Natural killer cell treated with Interleukin-12 subunit alpha and Interleukin-12 subunit beta and Interleukin-15 and Interleukin-18, amount 100 ng/mL, for 72 hours (primary cell): ENCODE data around the gene PUS3. TPM values are rescaled to one million over a fixed set of nuclear protein-coding genes. Genes with fewer than 3 reads are reported as not detected.
A peak's percentile ranks its signal among the peaks of the same experiment; 100 is the strongest.

Experiments used
- ATAC-seq, 2 donors: fragments of 150-1000 bp; cut with Tn5 transposase in 1 of 2; sonication (Bioruptor Pico), chemical (Tn5 transposase) in 1 of 2; 2 replicates each; pipeline ENCODE4 v1.10.0; 2021
- DNase-seq: peaks from one replicate; pipeline ENCODE4 v3.0.0; 2022; ENCODE audit warnings: low spot score
- H3K27ac Mint-ChIP-seq, 2 donors: 1 replicate in 1 of 2; 2 replicates in 1 of 2; pipeline ENCODE4 v1.8.0; 2022; ENCODE audit warnings: mixed read lengths in 2 of 2, mild to moderate bottlenecking in 1 of 2, moderate library complexity in 1 of 2
- H3K27me3 Mint-ChIP-seq, 2 donors: 1 replicate in 1 of 2; 2 replicates in 1 of 2; pipeline ENCODE4 v1.8.0; 2022; ENCODE audit warnings: mixed read lengths in 2 of 2
- H3K36me3 Mint-ChIP-seq: one replicate; pipeline ENCODE4 v1.8.0; 2022; ENCODE audit warnings: mixed read lengths
- H3K4me1 Mint-ChIP-seq, 2 donors: 1 replicate in 1 of 2; 2 replicates in 1 of 2; pipeline ENCODE4 v1.8.0; 2022; ENCODE audit warnings: low read depth in 2 of 2, mixed read lengths in 2 of 2, mild to moderate bottlenecking in 1 of 2
- H3K4me3 Mint-ChIP-seq: one replicate; pipeline ENCODE4 v1.8.0; 2022; ENCODE audit warnings: mixed read lengths
- H3K9me3 Mint-ChIP-seq: 2 replicates; pipeline ENCODE4 v1.8.0; 2022; ENCODE audit warnings: mixed read lengths
- total RNA-seq, 2 donors: library from RNA; stranded (reverse); gene quantifications; one replicate each; pipeline ENCODE4 v1.2.3, GENCODE V29; 2022

Gene PUS3
- total RNA-seq, 2 donors from 2014 or later: 11.6 to 12.9 TPM

DNA sequence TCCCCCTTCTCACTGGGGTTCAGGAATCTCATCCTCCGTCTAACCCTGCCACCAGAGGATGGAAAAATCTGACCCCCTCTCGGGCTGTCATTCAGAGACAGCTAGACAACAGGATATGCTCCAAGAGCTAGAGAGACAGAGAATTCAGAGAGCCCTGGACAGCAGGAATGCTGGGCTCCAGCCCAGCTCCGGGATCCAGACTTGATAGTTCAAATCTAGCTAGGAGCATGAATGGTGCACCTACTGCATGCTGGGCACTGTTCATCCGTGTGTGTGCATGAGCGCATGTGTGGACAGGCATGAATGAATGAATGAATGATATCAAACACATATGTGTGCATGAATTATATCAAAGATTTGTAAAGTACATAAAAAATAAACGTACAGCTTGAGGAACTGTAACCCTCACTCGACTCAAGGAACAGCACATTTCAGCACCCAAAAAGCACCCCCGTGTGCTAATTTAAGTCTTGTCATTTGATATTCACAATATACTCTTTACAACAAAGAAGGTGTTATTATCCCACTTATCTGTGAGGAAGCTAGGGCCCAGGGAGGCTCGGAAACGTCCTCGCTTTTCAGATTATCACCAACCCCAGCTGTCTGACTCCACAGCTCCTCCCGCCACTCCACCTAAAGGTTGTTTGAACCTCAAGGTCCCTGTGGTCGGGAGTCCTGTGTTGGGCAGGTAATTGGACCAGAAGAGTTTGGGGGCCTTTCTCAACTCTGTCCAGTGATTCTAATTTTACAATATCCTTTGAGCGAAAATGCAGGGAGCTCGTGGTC, 42.2 kb upstream of the PUS3 start:
- Mint-ChIP-seq H3K4me3 (no peak overlapping the region), H3K27ac (no peak overlapping the region), H3K4me1 (peaks cover 6% of the 10 kb centered on the region in 2 donors), H3K9me3 (no peaks in the 10 kb centered on the region), H3K36me3 (no peaks in the 10 kb centered on the region), H3K27me3 (peaks cover 6 to 13% of the 10 kb centered on the region in 2 donors)
- DNase-seq: no peak
- ATAC-seq: no peak

DNA sequence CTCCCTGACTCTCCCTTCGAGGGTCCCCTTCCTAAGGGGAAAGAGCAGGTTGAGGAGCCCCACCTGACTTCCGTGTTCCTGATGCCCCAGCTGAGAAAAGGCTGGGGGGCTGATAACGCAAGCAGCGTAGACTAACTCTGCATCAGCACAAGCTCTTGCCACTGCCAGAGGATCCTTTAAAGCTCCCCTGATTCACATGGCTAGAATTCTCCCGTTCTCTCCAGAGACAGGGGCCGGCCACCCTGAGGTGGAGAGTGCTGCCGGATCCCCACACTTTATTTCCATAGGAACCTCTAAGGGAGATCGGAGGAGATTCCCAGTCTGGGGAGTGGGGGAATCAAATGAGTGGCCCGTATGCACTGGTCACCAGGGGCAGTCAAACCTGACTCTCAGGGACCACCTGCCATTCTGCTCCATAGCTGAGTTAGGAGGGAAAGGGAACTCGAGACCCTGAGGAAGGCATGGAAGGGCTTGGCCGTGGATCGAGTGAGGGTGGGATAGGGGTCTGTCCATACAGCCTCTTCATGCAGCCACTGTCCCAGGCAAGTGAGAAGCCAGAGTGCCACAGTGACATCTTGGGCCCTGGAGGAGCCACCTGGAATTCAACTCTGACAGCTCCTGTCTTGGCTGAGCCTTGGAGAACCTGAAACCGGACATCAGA, 41.5 kb upstream of the PUS3 start:
- no peak overlapping the region for H3K4me3 Mint-ChIP-seq
- no peak for DNase-seq
- ATAC-seq: no peak
- no peaks in the 10 kb centered on the region for H3K36me3 Mint-ChIP-seq
- H3K27me3 Mint-ChIP-seq: peaks cover 6 to 13% of the 10 kb centered on the region in 2 donors
- peaks cover 6% of the 10 kb centered on the region in 2 donors for H3K4me1 Mint-ChIP-seq
- no peaks in the 10 kb centered on the region for H3K9me3 Mint-ChIP-seq
- H3K27ac Mint-ChIP-seq: no peak overlapping the region

DNA sequence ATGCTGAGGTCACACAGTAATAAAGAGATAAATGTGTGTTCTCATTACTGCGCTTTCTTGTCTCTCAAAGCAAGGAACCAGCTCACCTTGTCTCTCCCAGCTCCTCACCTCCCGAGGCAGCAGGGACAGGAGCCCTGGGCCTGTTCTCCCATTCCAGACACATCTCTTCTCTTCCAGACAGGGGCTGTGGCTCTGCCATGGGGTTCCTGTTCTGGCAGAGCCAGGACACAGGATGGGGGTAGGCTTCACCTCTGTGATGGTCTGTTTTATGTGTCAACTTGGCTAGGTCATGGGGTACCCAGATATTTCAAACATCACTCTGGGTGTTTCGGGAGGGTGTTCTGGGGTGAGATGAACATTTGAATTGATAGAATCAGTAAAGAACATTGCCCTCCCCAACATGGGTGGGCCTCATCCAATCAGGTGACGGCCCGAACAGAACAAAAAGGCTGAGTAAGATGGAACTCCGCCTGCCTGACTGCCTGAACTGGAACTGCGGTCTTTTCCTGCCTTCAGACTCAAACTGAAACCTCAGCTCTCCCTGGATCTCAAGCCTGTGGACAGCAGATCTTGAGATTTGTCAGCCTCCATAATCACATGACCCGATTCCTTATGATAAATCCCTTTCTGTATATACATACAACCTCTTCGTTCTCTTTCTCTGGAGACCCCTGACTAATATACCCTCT, 40.8 kb upstream of the PUS3 start:
- ATAC-seq (no peak), DNase-seq (no peak)
- H3K9me3 Mint-ChIP-seq: no peaks in the 10 kb centered on the region
- H3K27me3 Mint-ChIP-seq: peaks cover 6 to 11% of the 10 kb centered on the region in 2 donors
- no peaks in the 10 kb centered on the region for H3K36me3 Mint-ChIP-seq
- H3K4me1 Mint-ChIP-seq: peaks cover 6% of the 10 kb centered on the region in 2 donors
- H3K4me3 Mint-ChIP-seq: no peak overlapping the region
- H3K27ac Mint-ChIP-seq: no peak overlapping the region

DNA sequence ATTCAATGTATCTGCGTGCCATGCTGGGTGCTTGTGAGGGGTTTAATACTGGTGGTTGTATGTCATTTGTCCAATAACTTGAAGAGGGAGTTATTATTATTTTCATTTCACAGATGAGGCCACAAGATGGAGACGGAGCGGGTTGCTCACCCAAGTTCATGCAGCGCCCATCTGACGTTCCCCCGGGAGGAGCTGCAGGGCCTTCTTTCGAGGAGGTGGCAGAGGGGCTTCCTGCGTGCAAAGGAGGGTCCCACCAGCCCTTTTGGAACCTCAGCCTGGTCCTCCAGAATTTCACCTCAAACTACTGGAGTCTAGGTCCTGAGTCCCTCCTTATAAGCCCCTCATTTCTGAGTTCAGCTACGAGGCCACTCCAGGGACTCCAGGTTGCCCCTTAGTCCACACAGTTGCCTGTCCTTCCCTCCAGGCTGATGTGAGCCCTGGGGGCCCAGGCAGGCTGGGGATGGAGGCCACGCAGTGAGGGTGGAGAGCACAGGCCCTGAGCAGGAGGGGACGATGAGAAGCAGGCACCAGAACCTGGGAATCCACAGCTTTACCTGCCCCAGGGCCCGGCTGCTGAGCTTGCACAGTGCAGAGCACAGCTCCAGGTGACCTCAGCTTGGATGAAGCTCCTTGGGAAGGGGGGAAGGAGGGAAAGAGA, 39.9 kb upstream of the PUS3 start:
- H3K4me3 Mint-ChIP-seq: no peak overlapping the region
- DNase-seq (no peak), ATAC-seq (no peak)
- peaks cover 6 to 11% of the 10 kb centered on the region in 2 donors for H3K27me3 Mint-ChIP-seq
- H3K9me3 Mint-ChIP-seq: no peaks in the 10 kb centered on the region
- H3K4me1 Mint-ChIP-seq: peaks cover 6% of the 10 kb centered on the region in 2 donors
- H3K27ac Mint-ChIP-seq: no peak overlapping the region
- no peaks in the 10 kb centered on the region for H3K36me3 Mint-ChIP-seq

DNA sequence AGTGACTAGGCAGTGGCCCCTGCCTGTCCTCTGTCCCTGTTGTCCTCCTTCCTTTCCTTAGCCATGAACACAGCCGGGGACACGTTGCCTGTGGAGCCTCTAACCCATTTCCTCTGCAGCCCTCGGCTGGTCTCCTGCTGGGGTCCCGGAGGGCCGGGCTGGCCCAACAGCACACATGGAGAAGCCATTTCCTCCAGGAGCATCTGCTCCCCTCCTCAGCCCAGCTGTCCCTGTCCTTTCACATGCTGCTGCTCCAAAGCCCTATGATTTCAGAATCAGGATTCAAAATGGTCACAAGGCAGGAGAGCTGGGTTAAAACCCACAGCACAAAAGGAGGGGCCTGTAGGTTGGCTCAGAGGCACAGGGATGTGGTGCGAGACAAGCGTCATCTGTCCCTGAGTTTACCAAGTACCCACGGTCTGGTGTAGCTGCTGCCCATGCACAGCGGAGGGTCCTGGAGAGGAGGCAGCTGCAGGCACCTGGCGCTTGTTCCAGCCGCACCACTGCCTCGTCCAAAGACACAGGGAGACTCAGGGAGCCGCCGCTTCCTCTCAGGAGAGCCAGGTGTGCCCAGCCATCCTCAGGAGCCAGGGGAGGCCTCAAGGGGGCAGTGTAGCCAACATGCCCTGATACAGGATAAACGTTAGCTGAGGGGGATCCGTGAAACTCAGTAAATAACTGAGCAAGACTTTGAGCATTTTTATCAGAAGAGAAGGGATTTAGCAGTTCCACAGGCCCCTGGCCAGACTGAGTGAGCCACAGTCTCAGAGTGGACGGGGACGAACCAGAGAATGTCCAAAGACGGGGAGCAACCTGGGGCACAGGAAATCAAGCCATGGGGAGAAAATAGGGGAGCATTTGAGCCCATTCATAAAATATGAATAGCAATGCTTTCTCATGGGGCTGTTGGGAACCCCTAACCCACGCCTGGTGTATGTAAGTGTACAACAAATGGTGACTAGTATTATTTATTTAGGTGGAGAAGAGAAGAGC, 38.9 kb upstream of the PUS3 start:
- no peak overlapping the region for H3K27ac Mint-ChIP-seq
- no peaks in the 10 kb centered on the region for H3K9me3 Mint-ChIP-seq
- H3K36me3 Mint-ChIP-seq: no peaks in the 10 kb centered on the region
- peaks cover 6 to 11% of the 10 kb centered on the region in 2 donors for H3K27me3 Mint-ChIP-seq
- ATAC-seq: no peak
- no peak for DNase-seq
- H3K4me1 Mint-ChIP-seq: peaks cover 6% of the 10 kb centered on the region in 2 donors
- H3K4me3 Mint-ChIP-seq: no peak overlapping the region

DNA sequence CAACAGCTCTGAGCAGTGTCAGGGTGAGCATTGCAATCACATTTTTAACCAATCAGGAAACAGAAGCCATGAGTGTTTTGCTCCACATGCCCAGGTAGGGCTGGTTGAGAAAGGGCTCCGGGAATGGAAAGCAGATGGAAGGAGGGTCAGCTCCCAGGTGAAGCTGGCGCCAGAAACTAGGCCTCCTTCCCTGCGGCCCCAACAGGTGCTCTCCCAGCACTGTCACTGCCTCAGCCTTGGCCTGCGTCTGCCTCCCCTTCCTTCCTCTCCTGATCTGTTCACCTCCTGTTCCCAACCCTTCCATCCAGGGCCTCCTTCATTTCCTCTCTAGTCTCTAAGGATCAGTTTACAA, 38.2 kb upstream of the PUS3 start:
- Mint-ChIP-seq H3K27me3 (peaks cover 6 to 11% of the 10 kb centered on the region in 2 donors), H3K4me3 (no peak overlapping the region), H3K4me1 (peaks cover 6% of the 10 kb centered on the region in 2 donors), H3K36me3 (no peaks in the 10 kb centered on the region), H3K27ac (no peak overlapping the region), H3K9me3 (no peaks in the 10 kb centered on the region)
- no peak for DNase-seq
- no peak for ATAC-seq

DNA sequence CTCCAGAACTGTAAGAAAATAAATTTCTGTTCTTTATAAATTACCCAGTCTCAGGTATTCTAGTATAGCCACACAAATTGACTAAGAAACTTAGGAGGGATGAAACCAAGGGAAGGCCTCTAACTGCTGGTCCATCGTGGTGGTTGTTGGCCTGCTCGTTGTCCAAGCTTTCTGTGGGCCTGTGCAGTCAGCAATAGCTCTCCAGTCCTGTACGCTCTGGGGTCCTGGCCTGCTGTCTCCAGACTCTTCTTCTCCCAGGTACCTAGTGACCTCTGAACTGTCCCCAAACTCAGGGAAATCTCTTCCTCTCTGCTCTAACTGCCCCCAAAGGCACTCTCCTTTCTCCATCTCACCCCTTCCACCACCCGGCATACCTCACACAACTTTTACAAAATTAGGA, 37.1 kb upstream of the PUS3 start:
- H3K9me3 Mint-ChIP-seq: no peaks in the 10 kb centered on the region
- no peak overlapping the region for H3K4me3 Mint-ChIP-seq
- no peak for DNase-seq
- H3K36me3 Mint-ChIP-seq: no peaks in the 10 kb centered on the region
- H3K27ac Mint-ChIP-seq: no peak overlapping the region
- H3K4me1 Mint-ChIP-seq: peaks cover 6% of the 10 kb centered on the region in 2 donors
- peaks cover 6 to 11% of the 10 kb centered on the region in 2 donors for H3K27me3 Mint-ChIP-seq
- ATAC-seq: no peak

DNA sequence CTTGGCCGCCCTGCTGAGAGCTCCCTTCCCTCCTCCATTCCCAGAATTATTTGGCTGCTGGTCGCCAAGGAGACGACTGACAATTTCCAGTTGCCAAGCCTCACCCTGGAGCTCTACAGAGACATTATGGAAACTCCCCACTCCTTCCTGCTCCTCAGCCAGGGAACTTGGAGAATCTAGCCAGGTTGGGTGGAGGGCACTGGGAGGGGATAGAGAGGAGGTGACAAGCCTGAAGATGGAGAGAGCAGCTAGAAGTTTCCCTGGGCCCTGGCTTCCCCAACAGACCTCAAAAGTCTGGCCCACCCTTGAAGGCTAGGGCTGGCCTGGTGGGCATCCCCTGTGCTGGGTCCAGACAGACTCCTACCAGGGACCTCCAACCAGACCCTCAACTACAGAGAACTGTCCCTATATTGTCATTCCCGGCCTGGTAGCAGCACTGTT, 36.1 kb upstream of the PUS3 start:
- H3K27ac Mint-ChIP-seq: no peak overlapping the region
- ATAC-seq: no peak
- H3K4me1 Mint-ChIP-seq: peaks cover 6% of the 10 kb centered on the region in 2 donors
- DNase-seq: no peak
- H3K9me3 Mint-ChIP-seq: no peaks in the 10 kb centered on the region
- no peaks in the 10 kb centered on the region for H3K36me3 Mint-ChIP-seq
- H3K27me3 Mint-ChIP-seq: peaks cover 6 to 7% of the 10 kb centered on the region in 2 donors
- H3K4me3 Mint-ChIP-seq: no peak overlapping the region

DNA sequence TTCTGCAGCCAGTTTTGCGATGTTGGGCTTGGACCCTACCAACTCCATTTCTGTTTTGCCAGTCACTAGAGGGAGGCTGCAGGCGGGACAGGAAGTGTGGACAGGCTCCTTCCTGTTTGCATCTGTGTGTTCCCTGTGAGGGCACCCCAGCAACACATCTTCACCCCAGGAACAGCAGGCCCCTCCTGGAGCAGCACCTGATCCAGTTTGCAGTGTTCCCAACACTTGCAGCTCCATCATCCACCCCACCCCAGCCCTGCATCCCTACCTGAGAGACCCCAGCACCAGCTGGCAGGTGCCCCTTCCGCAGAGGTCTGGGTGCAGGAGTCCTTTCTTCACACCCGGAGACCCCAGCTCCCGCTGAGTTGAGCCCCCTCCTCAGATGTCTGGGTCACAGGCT, 35.4 kb upstream of the PUS3 start:
- ATAC-seq (no peak), DNase-seq (no peak)
- no peaks in the 10 kb centered on the region for H3K9me3 Mint-ChIP-seq
- H3K36me3 Mint-ChIP-seq: no peaks in the 10 kb centered on the region
- H3K27ac Mint-ChIP-seq: no peak overlapping the region
- no peak overlapping the region for H3K4me3 Mint-ChIP-seq
- H3K27me3 Mint-ChIP-seq: peaks cover 9% of the 10 kb centered on the region in 2 donors
- H3K4me1 Mint-ChIP-seq: peaks cover 6% of the 10 kb centered on the region in 2 donors

DNA sequence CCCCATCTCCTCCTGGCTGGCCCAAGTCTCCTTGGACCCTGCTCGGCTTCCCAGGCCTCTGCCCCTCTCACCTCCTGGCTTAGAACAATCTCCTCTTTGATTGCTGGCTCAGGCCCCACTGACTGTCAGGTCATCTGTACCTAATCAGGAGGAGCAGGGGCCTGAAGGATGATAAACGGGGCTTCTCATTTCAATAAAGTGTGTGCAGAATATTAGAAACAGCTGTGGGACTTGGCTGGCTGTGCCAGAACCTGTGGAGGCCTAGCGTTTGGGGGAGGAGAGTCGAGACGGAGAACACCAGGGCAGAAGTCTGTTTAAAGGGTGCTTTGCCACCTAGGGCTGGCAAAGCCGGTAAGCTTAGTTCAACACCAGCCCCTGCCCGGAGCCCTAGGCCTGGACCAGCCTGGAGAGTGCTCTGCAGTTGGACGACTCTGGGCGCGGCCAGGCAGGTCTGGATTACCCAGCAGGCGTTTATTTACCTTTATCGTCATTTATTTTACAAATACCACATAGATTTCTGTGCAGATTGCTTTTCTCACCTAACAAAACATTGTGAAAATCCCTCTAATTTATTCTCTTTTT, 32.7 kb upstream of the PUS3 start:
- no peak overlapping the region for H3K4me3 Mint-ChIP-seq
- DNase-seq (no peak), ATAC-seq (peak in 1 of 2 donors; percentile 37)
- H3K4me1 Mint-ChIP-seq: no peaks in the 10 kb centered on the region
- H3K27me3 Mint-ChIP-seq: peaks cover 5 to 7% of the 10 kb centered on the region in 2 donors
- no peak overlapping the region for H3K27ac Mint-ChIP-seq
- no peaks in the 10 kb centered on the region for H3K36me3 Mint-ChIP-seq
- H3K9me3 Mint-ChIP-seq: no peaks in the 10 kb centered on the region

DNA sequence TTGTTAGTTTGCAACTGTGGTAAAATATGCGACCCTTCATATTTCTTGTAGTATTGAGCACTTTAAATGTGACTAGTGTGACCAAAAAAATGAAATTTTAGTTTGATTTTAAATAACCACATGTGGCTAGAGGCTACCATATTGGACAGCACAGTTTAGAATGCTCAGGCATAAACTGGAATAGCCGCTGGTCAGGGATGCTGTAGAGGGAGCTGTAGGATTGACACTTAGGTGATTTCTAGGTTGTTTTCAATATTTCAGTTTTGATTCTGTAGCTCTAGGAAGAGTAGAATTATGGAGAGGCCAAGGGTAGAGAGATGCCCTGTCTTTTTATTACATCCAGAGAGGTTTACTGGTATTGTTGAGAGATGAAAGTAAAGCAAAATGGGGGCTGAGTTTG, 32.0 kb upstream of the PUS3 start:
- no peaks in the 10 kb centered on the region for H3K4me1 Mint-ChIP-seq
- no peak overlapping the region for H3K27ac Mint-ChIP-seq
- ATAC-seq (no peak), DNase-seq (no peak)
- H3K9me3 Mint-ChIP-seq: no peaks in the 10 kb centered on the region
- no peaks in the 10 kb centered on the region for H3K36me3 Mint-ChIP-seq
- H3K27me3 Mint-ChIP-seq: peaks cover 5 to 7% of the 10 kb centered on the region in 2 donors
- H3K4me3 Mint-ChIP-seq: no peak overlapping the region

DNA sequence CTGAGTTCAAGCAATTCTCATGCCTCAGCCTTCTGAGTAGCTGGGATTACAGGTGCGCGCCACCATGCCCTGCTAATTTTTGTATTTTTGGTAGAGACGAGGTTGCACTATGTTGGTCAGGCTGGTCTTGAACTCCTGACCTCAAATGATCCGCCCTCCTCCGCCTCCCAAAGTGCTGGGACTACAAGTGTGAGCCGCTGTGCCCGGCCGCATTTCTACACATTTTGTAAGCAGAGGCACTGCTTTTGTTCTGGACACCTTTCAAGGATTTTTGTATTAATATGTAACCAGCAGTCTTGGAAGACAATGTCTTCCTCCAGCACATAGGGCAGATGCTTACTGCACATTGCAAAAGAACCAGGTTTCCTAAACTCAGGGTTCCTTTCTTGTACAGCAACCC, 31.5 kb upstream of the PUS3 start:
- H3K9me3 Mint-ChIP-seq: no peaks in the 10 kb centered on the region
- H3K27me3 Mint-ChIP-seq: peaks cover 7 to 10% of the 10 kb centered on the region in 2 donors
- no peaks in the 10 kb centered on the region for H3K4me1 Mint-ChIP-seq
- DNase-seq (no peak), ATAC-seq (no peak)
- H3K36me3 Mint-ChIP-seq: no peaks in the 10 kb centered on the region
- H3K27ac Mint-ChIP-seq: no peak overlapping the region
- H3K4me3 Mint-ChIP-seq: no peak overlapping the region
